ENCODE data around the gene CTAG1A. TPM values are rescaled to one million over a fixed set of nuclear protein-coding genes. Genes with fewer than 3 reads are reported as not detected.
"Not testable (repeated sequence)": the region's sequence is repeated elsewhere in the genome, so short reads cannot be mapped to it uniquely, and the experiment has no call there.

The CTAG1A gene
- polyA plus RNA-seq (2013, experiment 1 of 2), result not detected
- polyA plus RNA-seq (2013, experiment 2 of 2), result not detected

DNA sequence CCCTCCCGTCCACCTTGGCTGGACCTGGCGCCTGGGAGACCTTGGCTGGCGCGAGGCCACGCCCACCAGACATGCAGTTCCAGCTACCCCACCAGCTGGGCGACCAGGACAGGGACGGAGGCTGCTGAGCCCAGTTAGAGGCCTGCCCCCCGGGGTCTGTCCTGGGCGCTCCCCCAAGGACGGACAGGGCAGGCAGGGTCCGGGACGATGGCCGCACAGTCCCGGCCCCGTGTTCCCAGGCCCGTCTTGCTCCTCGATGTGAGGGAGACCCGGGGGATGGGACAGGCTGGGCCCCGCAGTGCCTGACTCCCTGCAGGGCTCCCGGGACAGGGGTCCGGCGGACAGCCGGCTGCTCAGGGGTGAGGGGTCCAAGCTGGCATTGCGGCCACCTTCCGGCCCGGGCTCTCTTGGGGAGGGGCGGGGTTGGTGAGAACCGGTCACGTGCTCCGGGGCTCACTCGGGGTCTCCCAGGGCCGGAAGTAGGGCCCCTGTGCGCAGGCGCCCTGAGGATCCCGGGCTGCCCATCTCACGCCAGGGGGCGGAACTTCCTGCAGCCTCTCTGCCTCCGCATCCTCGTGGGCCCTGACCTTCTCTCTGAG is at the start of gene CTAG1A:
CTAG1A (plus strand) TSS at position 549 of the 599 bp plus-strand sequence. CDS start 74 bp downstream, outside the sequence.
- WGBS, 2 experiments (ENCODE audit: insufficient coverage in 2 of 2), result no CpG with 5 or more reads among the region's 39 CpGs
- not testable (repeated sequence) for H3K4me1 ChIP-seq (ENCODE audit: control insufficient read depth, insufficient read depth, low read length, poor library complexity, severe bottlenecking); H3K9me3 ChIP-seq (ENCODE audit: control insufficient read depth, low read length)

DNA sequence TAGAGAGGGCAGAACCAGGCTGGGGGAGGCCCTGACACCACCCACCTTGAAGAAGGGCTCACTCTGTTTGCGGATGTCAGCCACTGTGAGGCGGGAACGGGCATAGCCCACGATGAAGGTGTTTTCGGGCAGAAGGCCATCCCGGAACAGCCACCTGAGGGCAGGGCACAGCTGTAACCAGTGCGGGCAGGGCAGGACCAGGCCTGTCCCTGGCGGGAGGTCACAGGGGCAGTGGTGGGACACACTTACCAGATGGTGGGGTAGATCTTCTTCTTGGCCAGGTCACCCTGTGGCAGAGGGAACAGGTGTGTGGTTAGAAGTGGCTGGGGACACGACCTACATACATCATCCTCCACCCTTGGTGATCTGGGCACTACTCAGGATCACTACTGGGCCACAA is 49.0 kb upstream of the CTAG1A start:
- WGBS, 2 experiments (ENCODE audit: insufficient coverage in 2 of 2), result 95 to 98% methylated on average over 4 to 6 of the region's 9 CpGs
- peaks cover 31% of the 10 kb centered on the region for H3K36me3 ChIP-seq (ENCODE audit: control insufficient read depth, insufficient read depth, low read length)

More for the DNA sequence above, at the start of gene CTAG1A:
- not testable (repeated sequence) for H3K27ac ChIP-seq (ENCODE audit: low read depth, low read length, severe bottlenecking); H3K4me3 ChIP-seq (ENCODE audit: extremely low read depth, insufficient read depth, low read length, poor library complexity, severe bottlenecking); H3K36me3 ChIP-seq (ENCODE audit: control insufficient read depth, insufficient read depth, low read length)

DNA sequence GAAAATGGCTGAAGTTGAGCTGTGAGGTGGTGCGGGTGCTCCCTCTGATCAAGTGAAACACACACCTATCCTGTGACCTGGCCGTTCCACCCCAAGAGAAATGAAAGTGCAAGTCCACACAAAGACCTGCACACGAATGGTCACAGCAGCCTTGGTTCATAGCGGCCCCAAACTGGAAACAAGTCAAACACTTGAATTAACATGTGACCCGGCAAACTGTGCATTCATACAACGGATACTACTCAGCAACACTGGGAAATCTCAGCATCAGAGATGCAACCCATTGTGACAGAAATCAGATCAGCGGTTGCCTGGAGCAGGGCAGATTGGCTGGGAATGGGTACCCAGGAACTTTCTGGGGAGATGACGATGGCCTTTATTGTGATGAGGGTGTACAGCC is 45.9 kb upstream of the CTAG1A start:
- Histone ChIP-seq H3K36me3 (ENCODE audit: control insufficient read depth, insufficient read depth, low read length) (peaks cover 15% of the 10 kb centered on the region), H3K9me3 (ENCODE audit: control insufficient read depth, low read length) (no peaks in the 10 kb centered on the region), H3K4me1 (ENCODE audit: control insufficient read depth, insufficient read depth, low read length, poor library complexity, severe bottlenecking) (peaks cover 16% of the 10 kb centered on the region), H3K27ac (ENCODE audit: low read depth, low read length, severe bottlenecking) (no peak overlapping the region), H3K4me3 (ENCODE audit: extremely low read depth, insufficient read depth, low read length, poor library complexity, severe bottlenecking) (no peak overlapping the region)
- 92 to 97% methylated on average over 2 to 4 of the region's 8 CpGs for WGBS, 2 experiments (ENCODE audit: insufficient coverage in 2 of 2)

More for the DNA sequence above, 49.0 kb upstream of the CTAG1A start:
- H3K4me3 ChIP-seq (ENCODE audit: extremely low read depth, insufficient read depth, low read length, poor library complexity, severe bottlenecking), result no peak overlapping the region
- H3K9me3 ChIP-seq (ENCODE audit: control insufficient read depth, low read length), result no peaks in the 10 kb centered on the region
- peaks cover 6% of the 10 kb centered on the region for H3K4me1 ChIP-seq (ENCODE audit: control insufficient read depth, insufficient read depth, low read length, poor library complexity, severe bottlenecking)
- H3K27ac ChIP-seq (ENCODE audit: low read depth, low read length, severe bottlenecking), result no peak overlapping the region

DNA sequence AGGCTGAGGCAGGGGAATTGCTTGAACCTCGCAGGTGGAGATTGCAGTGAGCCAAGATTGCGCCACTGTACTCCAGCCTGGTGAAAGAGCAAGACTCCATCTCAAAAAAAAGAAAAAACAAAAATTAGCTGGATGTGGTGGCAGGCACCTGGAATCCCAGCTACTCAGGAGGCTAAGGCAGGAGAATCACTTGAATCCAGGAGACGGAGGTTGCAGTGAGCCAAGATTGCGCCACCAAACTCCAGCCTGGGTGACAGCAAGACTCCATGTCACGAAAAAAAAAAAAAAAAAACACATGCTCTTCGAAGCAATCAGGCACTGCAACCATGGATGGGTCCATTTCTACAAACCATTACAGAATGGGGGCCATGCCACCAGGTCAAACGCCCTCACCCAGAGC is 44.6 kb upstream of the CTAG1A start:
- H3K4me3 ChIP-seq (ENCODE audit: extremely low read depth, insufficient read depth, low read length, poor library complexity, severe bottlenecking); H3K9me3 ChIP-seq (ENCODE audit: control insufficient read depth, low read length); H3K27ac ChIP-seq (ENCODE audit: low read depth, low read length, severe bottlenecking): not testable (repeated sequence)
- WGBS, 2 experiments (ENCODE audit: insufficient coverage in 2 of 2), result 92 to 95% methylated on average over 2 of the region's 7 CpGs
- H3K36me3 ChIP-seq (ENCODE audit: control insufficient read depth, insufficient read depth, low read length), result peaks cover 18% of the 10 kb centered on the region
- peaks cover 12% of the 10 kb centered on the region for H3K4me1 ChIP-seq (ENCODE audit: control insufficient read depth, insufficient read depth, low read length, poor library complexity, severe bottlenecking)

DNA sequence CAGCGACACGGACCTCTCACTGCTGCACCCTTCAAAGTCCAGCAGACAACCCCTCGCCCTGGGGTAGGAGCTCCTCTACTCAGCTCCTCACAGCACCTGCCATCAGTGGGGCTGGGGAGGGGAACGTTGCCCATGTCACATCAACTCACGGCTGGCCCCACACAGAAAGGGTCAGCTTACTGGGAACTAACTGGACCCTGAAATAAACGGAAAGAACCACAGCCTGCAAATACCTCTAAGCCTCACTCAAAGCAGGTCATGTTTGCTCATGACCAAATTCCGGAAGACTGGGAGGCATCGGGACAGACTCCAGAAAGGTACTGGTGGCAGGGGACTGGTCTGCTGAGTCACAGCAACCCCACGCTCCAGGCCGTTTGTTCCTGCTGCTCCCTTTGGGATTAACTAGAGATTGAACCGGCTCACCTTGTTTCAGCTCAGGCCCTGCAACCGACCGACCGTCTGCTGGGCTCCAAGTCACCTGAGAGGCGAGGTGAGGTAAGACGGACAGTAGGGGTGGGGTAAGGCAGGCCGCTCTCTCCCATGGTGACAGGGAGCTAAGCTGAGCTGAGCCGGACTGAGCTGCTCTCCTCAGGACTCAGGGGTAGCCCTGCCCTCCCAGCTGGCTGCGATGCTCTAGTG is 43.9 kb upstream of the CTAG1A start:
- Histone ChIP-seq H3K4me1 (ENCODE audit: control insufficient read depth, insufficient read depth, low read length, poor library complexity, severe bottlenecking) (peaks cover 12% of the 10 kb centered on the region), H3K9me3 (ENCODE audit: control insufficient read depth, low read length) (no peaks in the 10 kb centered on the region), H3K36me3 (ENCODE audit: control insufficient read depth, insufficient read depth, low read length) (peaks cover 13% of the 10 kb centered on the region), H3K27ac (ENCODE audit: low read depth, low read length, severe bottlenecking) (peak overlapping the region; percentile 13), H3K4me3 (ENCODE audit: extremely low read depth, insufficient read depth, low read length, poor library complexity, severe bottlenecking) (no peak overlapping the region)
- 93 to 95% methylated on average over 2 to 10 of the region's 19 CpGs for WGBS, 2 experiments (ENCODE audit: insufficient coverage in 2 of 2)

DNA sequence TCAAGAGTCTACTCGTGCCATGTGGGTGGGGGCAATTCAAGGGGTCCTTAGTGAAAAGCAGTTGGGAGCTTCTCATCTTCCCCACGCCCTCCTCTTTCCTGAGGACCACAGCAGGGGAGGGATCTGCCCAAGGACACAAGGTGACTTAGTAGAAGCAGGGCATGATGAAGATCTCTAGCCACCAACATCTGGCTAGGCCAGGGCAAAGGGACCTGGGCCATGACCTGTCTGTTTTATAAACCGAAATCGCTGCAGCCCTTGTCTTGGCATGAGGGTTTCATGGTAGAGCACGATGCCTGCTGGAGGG is 43.4 kb upstream of the CTAG1A start:
- 94 to 95% methylated on average over 4 of the region's 5 CpGs for WGBS, 2 experiments (ENCODE audit: insufficient coverage in 2 of 2)
- H3K36me3 ChIP-seq (ENCODE audit: control insufficient read depth, insufficient read depth, low read length), result peaks cover 13% of the 10 kb centered on the region
- peaks cover 12% of the 10 kb centered on the region for H3K4me1 ChIP-seq (ENCODE audit: control insufficient read depth, insufficient read depth, low read length, poor library complexity, severe bottlenecking)
- no peak overlapping the region for H3K4me3 ChIP-seq (ENCODE audit: extremely low read depth, insufficient read depth, low read length, poor library complexity, severe bottlenecking)
- H3K27ac ChIP-seq (ENCODE audit: low read depth, low read length, severe bottlenecking), result peak overlapping the region; percentile 13
- no peaks in the 10 kb centered on the region for H3K9me3 ChIP-seq (ENCODE audit: control insufficient read depth, low read length)

DNA sequence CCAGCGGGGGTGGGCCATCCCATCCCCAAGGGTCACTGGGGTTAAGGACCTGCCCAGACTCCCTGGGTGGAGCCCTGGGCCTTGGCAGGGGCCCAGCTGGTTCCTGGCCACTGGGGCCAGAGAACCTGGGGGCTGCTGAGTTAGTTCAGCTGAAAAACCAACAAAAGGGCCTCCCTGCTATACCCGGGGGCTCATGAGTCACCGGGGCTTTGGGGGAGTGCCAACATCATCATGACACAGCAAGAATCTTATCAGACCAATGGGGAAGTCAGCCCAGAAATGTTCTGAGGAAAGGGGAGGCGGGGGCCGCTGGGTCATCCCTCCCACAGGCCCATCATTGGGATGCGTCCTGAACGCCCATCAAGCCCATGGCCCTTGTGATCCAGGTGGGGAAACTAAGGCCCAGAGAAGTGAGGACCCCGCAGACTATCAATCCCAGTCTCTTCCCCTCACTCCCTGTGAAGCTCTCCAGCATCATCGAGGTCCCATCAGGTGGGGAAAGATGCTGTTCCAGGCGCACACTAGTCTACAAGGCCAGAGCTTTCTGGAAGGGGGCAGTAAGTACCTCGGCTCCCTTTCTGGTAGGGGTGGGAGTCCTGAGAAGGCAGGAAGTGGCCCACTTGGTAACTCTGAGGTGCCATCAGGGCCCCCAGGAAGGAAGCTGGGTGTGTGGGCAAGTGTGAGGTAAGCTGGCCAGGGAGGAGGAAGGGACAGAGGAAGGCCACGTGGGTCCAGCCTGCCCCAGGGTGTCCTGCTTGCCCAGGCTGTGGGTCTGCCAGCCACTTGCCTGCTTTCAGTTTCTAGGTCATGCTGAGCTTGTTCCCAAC is 42.8 kb upstream of the CTAG1A start:
- Histone ChIP-seq H3K27ac (ENCODE audit: low read depth, low read length, severe bottlenecking) (peak overlapping the region; percentile 13), H3K36me3 (ENCODE audit: control insufficient read depth, insufficient read depth, low read length) (peaks cover 13% of the 10 kb centered on the region), H3K9me3 (ENCODE audit: control insufficient read depth, low read length) (no peaks in the 10 kb centered on the region), H3K4me1 (ENCODE audit: control insufficient read depth, insufficient read depth, low read length, poor library complexity, severe bottlenecking) (peaks cover 12% of the 10 kb centered on the region), H3K4me3 (ENCODE audit: extremely low read depth, insufficient read depth, low read length, poor library complexity, severe bottlenecking) (no peak overlapping the region)
- 100% methylated on average over 2 of the region's 12 CpGs for WGBS, 2 experiments (ENCODE audit: insufficient coverage in 2 of 2)

DNA sequence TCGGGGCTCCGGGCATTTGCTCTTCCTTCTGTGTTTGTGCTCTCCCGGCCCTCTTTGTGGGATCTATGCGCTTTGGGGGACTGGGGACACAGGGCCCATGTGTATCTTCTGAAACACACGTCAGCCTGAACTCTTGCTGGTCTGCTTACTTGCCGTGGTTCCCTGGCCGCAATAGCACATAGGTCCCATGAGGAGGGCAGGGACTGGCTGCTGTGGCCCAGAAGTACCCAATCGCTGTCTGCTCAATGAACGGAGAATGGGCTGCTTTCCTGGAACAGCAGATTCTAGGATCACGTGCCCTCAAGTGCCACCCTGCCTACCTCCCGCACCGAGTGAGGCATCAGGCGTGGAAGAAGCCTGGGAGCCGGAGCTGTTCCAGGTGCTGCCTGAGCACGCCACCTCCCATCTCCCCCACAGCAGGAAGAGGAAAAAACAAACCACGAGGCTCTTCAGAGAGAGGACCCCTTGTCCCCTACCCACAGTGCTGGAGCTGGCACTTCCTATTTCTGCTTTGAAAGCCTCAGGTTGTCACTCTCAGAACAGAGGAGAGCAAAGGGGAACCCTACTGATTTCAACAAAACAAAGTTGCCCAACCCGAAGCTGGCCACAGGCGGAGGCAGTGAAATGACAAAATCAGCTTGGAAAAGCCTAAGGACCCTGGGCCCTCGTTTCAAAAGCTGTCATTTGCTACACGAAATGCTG is 42.1 kb upstream of the CTAG1A start:
- Histone ChIP-seq H3K9me3 (ENCODE audit: control insufficient read depth, low read length) (no peaks in the 10 kb centered on the region), H3K27ac (ENCODE audit: low read depth, low read length, severe bottlenecking) (no peak overlapping the region), H3K4me1 (ENCODE audit: control insufficient read depth, insufficient read depth, low read length, poor library complexity, severe bottlenecking) (peaks cover 12% of the 10 kb centered on the region), H3K36me3 (ENCODE audit: control insufficient read depth, insufficient read depth, low read length) (peaks cover 13% of the 10 kb centered on the region), H3K4me3 (ENCODE audit: extremely low read depth, insufficient read depth, low read length, poor library complexity, severe bottlenecking) (no peak overlapping the region)
- 88 to 98% methylated on average over 7 to 13 of the region's 20 CpGs for WGBS, 2 experiments (ENCODE audit: insufficient coverage in 2 of 2)

DNA sequence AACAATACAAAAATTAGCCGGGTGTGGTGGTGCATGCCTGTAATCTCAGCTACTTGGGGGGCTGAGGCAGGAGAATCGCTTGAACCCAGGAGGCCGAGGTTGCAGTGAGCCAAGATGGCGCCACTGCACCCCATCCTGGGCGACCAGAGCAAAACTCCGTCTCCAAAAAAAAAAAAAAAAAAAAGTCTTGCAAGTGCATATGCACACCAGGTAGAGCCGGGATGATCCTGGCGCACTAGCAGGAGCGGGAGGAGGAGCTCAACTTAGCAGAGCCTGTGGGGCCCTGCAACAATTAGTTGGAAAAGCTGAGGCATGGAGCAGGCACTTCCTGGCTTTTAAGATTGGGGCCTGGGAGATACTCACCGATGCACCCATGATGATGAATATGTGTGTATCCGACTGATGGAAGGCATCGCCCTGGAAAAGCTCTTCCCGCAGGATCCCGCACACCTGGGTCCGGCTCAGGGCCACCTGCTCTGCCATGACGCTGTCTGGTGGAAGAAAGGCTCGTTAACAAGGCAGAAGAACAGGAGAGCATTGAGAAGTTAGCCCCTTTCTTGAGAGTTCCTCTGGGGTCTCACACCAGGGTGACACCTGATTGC is 39.2 kb upstream of the CTAG1A start:
- Histone ChIP-seq H3K36me3 (ENCODE audit: control insufficient read depth, insufficient read depth, low read length) (peaks cover 8% of the 10 kb centered on the region), H3K27ac (ENCODE audit: low read depth, low read length, severe bottlenecking) (no peak overlapping the region), H3K4me3 (ENCODE audit: extremely low read depth, insufficient read depth, low read length, poor library complexity, severe bottlenecking) (peak overlapping the region; percentile 65), H3K9me3 (ENCODE audit: control insufficient read depth, low read length) (no peaks in the 10 kb centered on the region), H3K4me1 (ENCODE audit: control insufficient read depth, insufficient read depth, low read length, poor library complexity, severe bottlenecking) (peaks cover 12% of the 10 kb centered on the region)
- 89 to 97% methylated on average over 9 to 14 of the region's 17 CpGs for WGBS, 2 experiments (ENCODE audit: insufficient coverage in 2 of 2)

Measured in mesodermal cell (in vitro differentiated cells).